Measurements from ENCODE around the gene BTD. TPM values are rescaled to one million over a fixed set of nuclear protein-coding genes. Genes with fewer than 3 reads are reported as not detected.

BTD gene, protein sequence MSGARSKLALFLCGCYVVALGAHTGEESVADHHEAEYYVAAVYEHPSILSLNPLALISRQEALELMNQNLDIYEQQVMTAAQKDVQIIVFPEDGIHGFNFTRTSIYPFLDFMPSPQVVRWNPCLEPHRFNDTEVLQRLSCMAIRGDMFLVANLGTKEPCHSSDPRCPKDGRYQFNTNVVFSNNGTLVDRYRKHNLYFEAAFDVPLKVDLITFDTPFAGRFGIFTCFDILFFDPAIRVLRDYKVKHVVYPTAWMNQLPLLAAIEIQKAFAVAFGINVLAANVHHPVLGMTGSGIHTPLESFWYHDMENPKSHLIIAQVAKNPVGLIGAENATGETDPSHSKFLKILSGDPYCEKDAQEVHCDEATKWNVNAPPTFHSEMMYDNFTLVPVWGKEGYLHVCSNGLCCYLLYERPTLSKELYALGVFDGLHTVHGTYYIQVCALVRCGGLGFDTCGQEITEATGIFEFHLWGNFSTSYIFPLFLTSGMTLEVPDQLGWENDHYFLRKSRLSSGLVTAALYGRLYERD
- 2.6 and 3.5 TPM in 2 replicates for total RNA-seq

DNA sequence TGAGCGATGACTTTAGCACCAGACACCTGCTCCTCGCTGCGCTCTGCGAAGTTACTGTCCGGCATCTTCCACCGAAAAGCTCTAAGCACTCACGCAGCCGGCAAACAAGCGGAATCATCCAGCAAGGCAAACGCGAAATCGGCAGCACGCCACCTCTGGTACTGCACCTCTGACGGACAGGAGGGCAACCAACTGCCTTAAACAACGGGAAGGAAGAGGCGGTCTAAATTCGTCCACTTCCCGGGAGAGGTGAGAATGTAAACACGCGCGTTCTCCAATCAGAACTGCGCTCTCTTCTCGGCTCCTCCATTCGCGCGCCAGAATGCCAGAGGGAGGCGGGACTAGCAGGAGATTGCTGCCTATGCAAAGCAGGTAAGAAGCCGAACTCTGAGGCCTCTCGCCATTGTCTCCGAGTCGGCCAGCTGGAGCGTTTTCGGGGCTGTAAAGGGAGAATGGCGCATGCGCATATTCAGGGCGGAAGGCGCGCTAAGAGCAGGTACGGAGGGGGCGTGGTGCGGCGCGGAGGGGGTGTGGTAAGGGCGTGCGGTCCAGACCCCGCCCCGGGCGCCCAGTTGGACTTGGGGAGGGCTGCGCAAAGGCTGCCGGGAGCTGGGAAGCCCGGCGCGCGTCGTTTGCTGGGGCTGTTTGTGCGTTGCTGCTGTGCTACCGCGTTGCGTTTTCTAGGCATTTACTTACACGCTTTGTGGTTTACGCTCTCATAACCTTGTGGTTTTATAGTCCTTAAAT, at the start of gene BTD, which contains the start of gene HACL1:
BTD (plus strand) TSS at position 347 of the 747 bp plus-strand sequence. CDS start 33,695 bp downstream, outside the sequence.
HACL1 (minus strand) TSS at position 171 of the 747 bp plus-strand sequence; CDS start at position 65, 106 bp downstream.
- intact Hi-C loops (cut with micrococcal nuclease), result loop anchor here (1.0 to 10.0 kb wide), 20 partner anchors 29 to 1424 kb away; partner anchors contain the start of genes ANKRD28, CAPN7, CCDC174 and DPH3
- Mint-ChIP-seq H3K27ac (peak within 1 kb of the TSS; percentile 99), H3K9me3 (peaks cover 6% of the 10 kb centered on the region), H3K27me3 (ENCODE audit: insufficient read depth) (no peaks in the 10 kb centered on the region), H3K4me1 (ENCODE audit: low read depth) (peaks cover 51% of the 10 kb centered on the region), H3K36me3 (ENCODE audit: low read depth) (peaks cover 26% of the 10 kb centered on the region), H3K4me3 (peak within 1 kb of the TSS; percentile 99)
- DNase-seq (ENCODE audit: low spot score), result peak; percentile 97

DNA sequence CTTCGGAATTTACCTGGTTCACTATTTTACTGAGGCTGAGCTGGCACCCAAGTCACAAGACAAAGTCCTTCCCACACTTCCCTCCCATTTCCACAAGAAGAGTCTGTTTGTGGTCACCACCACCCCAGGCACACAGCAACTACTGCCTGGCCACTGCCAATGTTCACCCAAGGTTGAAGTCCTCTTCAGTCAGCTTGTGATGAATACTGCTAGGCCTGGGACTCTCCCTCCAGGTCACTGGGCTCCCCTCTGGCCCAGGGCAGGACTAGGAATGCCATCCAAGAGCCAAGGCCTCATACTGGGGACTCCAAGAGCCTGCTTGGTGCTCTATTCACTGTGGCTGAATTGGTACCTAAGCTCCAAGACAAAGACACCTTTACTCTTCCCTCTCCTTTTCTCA, 49.6 kb upstream of the BTD start:
- intact Hi-C loops (cut with micrococcal nuclease), result no loop called here
- H3K27ac Mint-ChIP-seq, result no peak overlapping the region
- peaks cover 21% of the 10 kb centered on the region for H3K4me1 Mint-ChIP-seq (ENCODE audit: low read depth)
- peaks cover 2% of the 10 kb centered on the region for H3K9me3 Mint-ChIP-seq
- no peak overlapping the region for H3K4me3 Mint-ChIP-seq
- no peak for DNase-seq (ENCODE audit: low spot score)
- H3K36me3 Mint-ChIP-seq (ENCODE audit: low read depth), result peaks cover 23% of the 10 kb centered on the region
- peaks cover 3% of the 10 kb centered on the region for H3K27me3 Mint-ChIP-seq (ENCODE audit: insufficient read depth)

DNA sequence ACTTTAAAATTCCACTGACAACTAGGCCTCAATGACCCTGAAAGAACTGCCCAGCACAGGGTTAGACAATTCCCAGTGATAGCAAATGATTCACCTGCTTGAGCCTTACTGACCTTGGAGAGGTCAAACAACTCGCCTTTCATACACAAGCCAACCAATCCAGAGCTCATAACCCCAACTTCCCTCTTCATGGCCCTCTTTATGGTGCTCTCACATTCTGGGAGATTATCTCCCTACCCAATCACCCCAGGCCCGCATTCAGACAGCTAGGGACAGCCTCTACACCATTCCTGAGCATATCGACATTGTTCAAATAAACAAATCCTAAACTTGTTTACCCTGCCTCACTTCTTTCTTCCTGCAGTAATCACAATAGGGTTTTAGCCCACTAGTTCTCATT, 47.8 kb upstream of the BTD start:
- Mint-ChIP-seq H3K9me3 (no peaks in the 10 kb centered on the region), H3K4me3 (no peak overlapping the region), H3K27ac (no peak overlapping the region), H3K27me3 (ENCODE audit: insufficient read depth) (no peaks in the 10 kb centered on the region), H3K4me1 (ENCODE audit: low read depth) (peaks cover 32% of the 10 kb centered on the region), H3K36me3 (ENCODE audit: low read depth) (peaks cover 22% of the 10 kb centered on the region)
- no peak for DNase-seq (ENCODE audit: low spot score)
- intact Hi-C loops (cut with micrococcal nuclease), result no loop called here

DNA sequence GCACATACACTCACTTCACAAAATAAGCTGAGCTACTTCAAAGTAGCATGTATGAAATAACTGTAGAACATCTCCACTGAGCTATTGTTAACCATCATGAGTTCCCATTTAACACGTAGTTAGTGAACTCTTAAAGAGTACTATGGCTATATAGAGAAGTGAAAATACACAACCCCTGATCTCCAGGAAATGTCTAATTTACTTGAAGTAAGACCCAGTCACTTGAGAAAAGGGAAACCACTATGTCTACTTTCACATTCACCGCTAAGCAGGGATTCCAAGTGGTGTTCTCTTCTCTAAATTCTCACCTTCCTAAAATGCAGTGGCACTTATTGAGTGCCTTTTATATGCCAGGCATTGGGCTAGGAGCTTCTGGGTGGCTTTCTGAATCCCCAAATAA, 45.0 kb upstream of the BTD start:
- peak overlapping the region; percentile 3 for H3K27ac Mint-ChIP-seq

DNA sequence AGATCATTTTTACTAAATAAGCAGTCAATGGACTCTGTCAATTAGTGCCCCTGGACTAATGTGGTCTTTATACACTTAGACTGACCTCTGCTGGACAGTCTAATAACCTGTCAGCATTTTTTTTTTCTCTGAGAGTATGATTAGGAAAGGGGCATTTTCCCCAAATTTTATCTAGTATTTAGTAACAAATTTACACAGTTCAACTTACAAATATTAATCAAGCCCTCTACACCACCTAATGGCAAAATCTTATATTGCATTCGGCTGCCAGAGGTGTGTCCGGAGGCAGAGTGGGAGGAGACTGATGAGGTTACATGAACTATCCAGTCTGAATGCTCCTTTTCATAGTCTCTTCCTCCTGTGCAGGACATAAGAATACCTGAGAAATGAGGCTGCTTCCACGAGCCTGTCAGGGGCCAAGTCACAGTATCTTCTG, 44.0 kb upstream of the BTD start:
- Mint-ChIP-seq H3K4me1 (ENCODE audit: low read depth) (peaks cover 32% of the 10 kb centered on the region), H3K27me3 (ENCODE audit: insufficient read depth) (no peaks in the 10 kb centered on the region)

More for the DNA sequence above, 45.0 kb upstream of the BTD start:
- Mint-ChIP-seq H3K9me3 (no peaks in the 10 kb centered on the region), H3K4me1 (ENCODE audit: low read depth) (peaks cover 32% of the 10 kb centered on the region), H3K36me3 (ENCODE audit: low read depth) (peaks cover 19% of the 10 kb centered on the region), H3K4me3 (peak overlapping the region; percentile 6), H3K27me3 (ENCODE audit: insufficient read depth) (no peaks in the 10 kb centered on the region)
- no peak for DNase-seq (ENCODE audit: low spot score)
- intact Hi-C loops (cut with micrococcal nuclease), result loop anchor here (1.0 to 5.0 kb wide), 4 partner anchors 21 to 449 kb away; partner anchors contain the start of genes BTD and HACL1

DNA sequence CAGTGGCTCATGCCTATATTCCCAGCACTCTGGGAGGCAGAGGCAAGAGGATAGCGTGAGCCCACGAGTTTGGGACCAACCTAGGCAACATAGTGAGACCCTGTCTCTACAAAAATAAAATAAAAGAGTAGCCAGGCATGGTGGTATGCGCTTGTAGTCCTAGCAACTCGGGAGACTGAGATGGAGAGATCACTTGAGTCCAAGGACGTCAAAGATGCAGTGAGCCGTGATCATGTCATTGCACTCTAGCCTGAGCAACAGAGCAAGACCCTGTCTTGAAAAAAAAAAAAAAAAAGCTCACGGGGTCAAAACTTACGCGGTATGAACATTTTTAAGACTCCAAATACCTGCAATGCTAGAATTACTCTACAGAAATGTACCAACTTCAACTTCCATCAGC, 43.0 kb upstream of the BTD start:
- Mint-ChIP-seq H3K4me1 (ENCODE audit: low read depth) (peaks cover 32% of the 10 kb centered on the region), H3K9me3 (no peaks in the 10 kb centered on the region)
- intact Hi-C loops (cut with micrococcal nuclease), result loop anchor here (5.0 kb wide), 2 partner anchors 181 to 451 kb away; no protein-coding TSS in a partner anchor

More for the DNA sequence above, 44.0 kb upstream of the BTD start:
- intact Hi-C loops (cut with micrococcal nuclease), result loop anchor here (1.0 to 5.0 kb wide), 9 partner anchors 43 to 450 kb away; partner anchors contain the start of genes BTD, CAPN7, EAF1 and HACL1
- peak; percentile 60 for DNase-seq (ENCODE audit: low spot score)
- no peaks in the 10 kb centered on the region for H3K9me3 Mint-ChIP-seq
- H3K4me3 Mint-ChIP-seq, result no peak overlapping the region
- H3K27ac Mint-ChIP-seq, result no peak overlapping the region
- peaks cover 16% of the 10 kb centered on the region for H3K36me3 Mint-ChIP-seq (ENCODE audit: low read depth)

DNA sequence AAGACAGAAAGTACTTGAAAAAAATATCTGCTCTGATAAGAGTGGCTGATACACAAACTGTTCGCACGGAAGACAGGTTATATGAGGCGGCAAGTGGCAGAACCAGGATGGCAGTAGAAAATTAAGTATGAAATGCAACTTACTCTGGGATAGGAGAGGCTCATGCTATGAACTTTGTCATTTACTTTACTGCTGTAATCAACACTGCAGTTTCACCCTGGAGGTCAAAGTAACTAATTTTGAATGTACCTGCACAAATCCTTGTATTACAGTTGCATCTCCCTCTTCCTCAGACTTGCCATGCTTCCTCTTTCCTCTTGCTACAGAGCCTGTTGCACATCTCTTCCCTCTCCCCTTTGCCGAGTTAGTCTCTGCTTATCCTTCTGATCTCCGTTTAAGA, 39.0 kb upstream of the BTD start:
- Mint-ChIP-seq H3K4me1 (ENCODE audit: low read depth) (peaks cover 7% of the 10 kb centered on the region), H3K36me3 (ENCODE audit: low read depth) (peaks cover 33% of the 10 kb centered on the region), H3K4me3 (no peak overlapping the region), H3K27ac (no peak overlapping the region), H3K27me3 (ENCODE audit: insufficient read depth) (no peaks in the 10 kb centered on the region), H3K9me3 (no peaks in the 10 kb centered on the region)
- intact Hi-C loops (cut with micrococcal nuclease), result no loop called here
- DNase-seq (ENCODE audit: low spot score), result no peak

More for the DNA sequence above, 43.0 kb upstream of the BTD start:
- Mint-ChIP-seq H3K4me3 (no peak overlapping the region), H3K36me3 (ENCODE audit: low read depth) (peaks cover 20% of the 10 kb centered on the region), H3K27ac (no peak overlapping the region), H3K27me3 (ENCODE audit: insufficient read depth) (no peaks in the 10 kb centered on the region)
- no peak for DNase-seq (ENCODE audit: low spot score)

DNA sequence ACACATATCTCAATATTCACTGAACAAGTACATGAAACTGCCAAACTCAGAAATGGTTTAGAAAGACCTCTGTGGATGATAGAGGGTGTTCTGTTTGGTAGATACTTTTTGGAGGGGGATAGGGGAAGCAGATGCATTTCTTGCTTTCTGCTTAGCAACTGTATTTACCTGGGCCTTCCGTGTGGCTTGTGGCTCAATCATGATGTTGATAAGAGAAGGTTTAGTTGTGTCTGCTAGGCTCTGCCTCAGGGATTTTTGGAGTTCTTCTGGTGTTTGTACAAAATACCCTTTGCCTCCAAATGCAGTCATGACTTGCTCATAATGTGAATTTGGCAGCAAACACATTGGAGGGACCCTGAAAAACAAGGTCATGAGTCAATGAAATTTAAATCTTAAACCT, 38.4 kb upstream of the BTD start:
- peaks cover 6% of the 10 kb centered on the region for H3K4me1 Mint-ChIP-seq (ENCODE audit: low read depth)
- H3K4me3 Mint-ChIP-seq, result no peak overlapping the region
- no peak for DNase-seq (ENCODE audit: low spot score)
- no peaks in the 10 kb centered on the region for H3K27me3 Mint-ChIP-seq (ENCODE audit: insufficient read depth)
- no peak overlapping the region for H3K27ac Mint-ChIP-seq
- no peaks in the 10 kb centered on the region for H3K9me3 Mint-ChIP-seq
- intact Hi-C loops (cut with micrococcal nuclease), result no loop called here
- H3K36me3 Mint-ChIP-seq (ENCODE audit: low read depth), result peaks cover 39% of the 10 kb centered on the region

DNA sequence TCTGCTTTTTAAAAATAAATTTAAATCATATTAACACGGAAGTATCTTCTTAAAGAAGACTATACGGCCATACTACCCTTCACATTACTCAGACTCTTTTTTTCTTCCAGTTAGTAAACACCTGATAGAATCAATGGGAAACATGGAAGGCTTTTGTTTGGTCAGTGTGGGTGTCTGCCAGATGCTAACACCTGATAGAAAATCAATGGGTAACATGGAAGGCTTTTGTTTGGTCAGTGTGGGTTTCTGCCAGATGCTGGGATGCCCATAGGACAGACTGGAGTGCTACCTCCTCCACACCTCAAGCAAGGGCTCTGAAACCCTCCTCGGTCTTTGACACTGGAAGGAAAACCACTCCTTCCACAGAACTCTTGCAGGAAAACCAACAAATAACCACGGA, 29.4 kb upstream of the BTD start:
- no peaks in the 10 kb centered on the region for H3K9me3 Mint-ChIP-seq
- intact Hi-C loops (cut with micrococcal nuclease), result no loop called here
- H3K27ac Mint-ChIP-seq, result no peak overlapping the region
- DNase-seq (ENCODE audit: low spot score), result no peak
- H3K27me3 Mint-ChIP-seq (ENCODE audit: insufficient read depth), result no peaks in the 10 kb centered on the region
- peaks cover 6% of the 10 kb centered on the region for H3K4me1 Mint-ChIP-seq (ENCODE audit: low read depth)
- H3K36me3 Mint-ChIP-seq (ENCODE audit: low read depth), result peaks cover 36% of the 10 kb centered on the region
- H3K4me3 Mint-ChIP-seq, result no peak overlapping the region

DNA sequence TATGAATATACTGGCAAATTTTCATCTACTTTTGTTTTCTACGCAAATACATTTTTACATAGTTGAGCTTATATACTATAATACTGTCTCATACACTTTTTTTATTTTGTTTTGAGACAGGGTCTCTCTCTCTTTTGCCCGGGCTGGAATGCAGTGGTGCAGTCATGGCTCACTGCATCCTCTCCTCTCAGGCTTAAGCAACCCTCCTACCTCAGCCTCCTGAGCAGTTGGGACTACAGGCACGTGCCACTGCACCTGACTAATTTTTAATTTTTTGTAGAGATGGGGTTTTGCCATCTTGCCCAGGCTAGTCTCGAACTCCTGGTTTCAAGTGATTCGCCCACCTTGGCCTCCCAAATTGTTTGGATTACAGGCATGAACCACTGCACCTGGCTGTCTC, 26.1 kb upstream of the BTD start:
- intact Hi-C loops (cut with micrococcal nuclease), result no loop called here
- DNase-seq (ENCODE audit: low spot score), result no peak
- H3K27me3 Mint-ChIP-seq (ENCODE audit: insufficient read depth), result no peaks in the 10 kb centered on the region
- H3K4me3 Mint-ChIP-seq, result no peak overlapping the region
- no peak overlapping the region for H3K27ac Mint-ChIP-seq
- no peaks in the 10 kb centered on the region for H3K4me1 Mint-ChIP-seq (ENCODE audit: low read depth)
- H3K9me3 Mint-ChIP-seq, result no peaks in the 10 kb centered on the region
- peaks cover 28% of the 10 kb centered on the region for H3K36me3 Mint-ChIP-seq (ENCODE audit: low read depth)

DNA sequence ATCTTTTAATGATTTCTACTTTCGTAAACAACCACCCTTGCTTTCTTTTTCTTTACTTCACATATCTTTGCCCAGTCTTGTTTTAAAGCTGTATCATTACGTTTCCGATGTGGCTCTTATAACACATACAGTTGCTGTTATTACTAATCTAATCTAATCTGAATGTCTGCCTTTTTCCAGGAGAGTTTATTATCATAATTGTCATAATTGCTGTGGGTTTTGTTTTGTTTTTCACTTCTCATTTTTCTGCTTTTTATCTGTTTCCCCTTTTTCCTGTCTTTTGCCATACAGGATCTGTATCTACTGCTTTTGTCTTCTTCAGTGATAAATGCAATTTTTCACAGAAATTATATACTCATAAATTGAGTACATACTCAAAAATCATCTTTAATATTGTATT, 25.1 kb upstream of the BTD start:
- intact Hi-C loops (cut with micrococcal nuclease), result no loop called here
- no peak for DNase-seq (ENCODE audit: low spot score)
- peaks cover 28% of the 10 kb centered on the region for H3K36me3 Mint-ChIP-seq (ENCODE audit: low read depth)
- no peaks in the 10 kb centered on the region for H3K9me3 Mint-ChIP-seq
- no peaks in the 10 kb centered on the region for H3K27me3 Mint-ChIP-seq (ENCODE audit: insufficient read depth)
- no peaks in the 10 kb centered on the region for H3K4me1 Mint-ChIP-seq (ENCODE audit: low read depth)
- no peak overlapping the region for H3K4me3 Mint-ChIP-seq
- H3K27ac Mint-ChIP-seq, result peak overlapping the region; percentile 1

DNA sequence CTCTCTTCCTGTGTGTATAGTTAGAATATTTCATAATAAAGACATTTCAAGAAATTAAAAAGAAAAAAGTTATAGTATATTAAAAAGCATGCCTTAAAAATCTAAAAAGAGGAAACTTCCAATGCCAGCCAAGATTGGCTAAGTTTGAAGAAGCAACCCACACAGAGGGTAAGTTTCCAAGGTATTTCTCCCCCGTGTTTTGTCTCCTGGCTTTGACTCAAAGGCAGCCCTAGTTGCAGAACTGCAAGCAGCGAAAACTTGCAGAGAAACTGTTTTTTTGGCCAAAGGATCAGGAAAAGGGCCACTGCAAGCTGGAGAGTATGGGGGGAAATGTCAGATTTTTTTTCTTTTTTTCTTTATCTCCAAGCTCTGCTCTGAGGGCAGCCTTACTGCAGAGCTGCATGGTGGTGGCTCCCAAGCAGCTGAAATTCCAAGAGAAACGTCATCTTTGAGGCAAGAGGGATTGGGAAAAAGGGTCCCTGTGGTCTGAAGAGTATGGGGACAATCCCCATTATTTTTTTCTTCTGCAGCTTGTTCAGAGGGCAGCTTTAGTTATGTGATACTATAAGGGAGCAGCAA, 23.2 kb upstream of the BTD start:
- no peak for DNase-seq (ENCODE audit: low spot score)
- Mint-ChIP-seq H3K4me3 (no peak overlapping the region), H3K4me1 (ENCODE audit: low read depth) (no peaks in the 10 kb centered on the region), H3K27ac (no peak overlapping the region), H3K9me3 (no peaks in the 10 kb centered on the region), H3K36me3 (ENCODE audit: low read depth) (peaks cover 26% of the 10 kb centered on the region), H3K27me3 (ENCODE audit: insufficient read depth) (no peaks in the 10 kb centered on the region)
- intact Hi-C loops (cut with micrococcal nuclease), result no loop called here
